ENCODE results near the gene ATP8A2.

ATP8A2 gene

GRCh38 chr13:25689539-25689938 lies 317.8 kb downstream of the ATP8A2 start:
- ATAC-seq = no peak

DNA sequence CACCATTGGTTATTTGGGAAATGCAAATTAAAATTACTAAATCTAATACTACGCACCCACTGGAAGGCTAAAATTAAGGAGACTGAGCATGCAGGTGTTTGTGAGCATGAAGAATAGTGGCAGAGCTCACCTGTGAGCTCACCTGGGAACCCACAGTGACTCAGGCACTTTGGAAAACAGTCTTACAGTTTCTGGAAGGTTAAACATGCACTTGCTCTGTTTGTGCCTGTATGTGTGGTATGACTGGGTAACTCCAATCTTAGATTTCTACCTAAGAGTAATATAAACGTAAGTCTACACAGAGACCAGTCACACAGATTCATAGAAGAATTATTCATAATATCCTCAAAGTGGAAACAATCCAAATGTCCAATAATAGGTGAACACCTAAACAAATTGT lies 318.8 kb downstream of the ATP8A2 start:
- ATAC-seq = no peak

DNA sequence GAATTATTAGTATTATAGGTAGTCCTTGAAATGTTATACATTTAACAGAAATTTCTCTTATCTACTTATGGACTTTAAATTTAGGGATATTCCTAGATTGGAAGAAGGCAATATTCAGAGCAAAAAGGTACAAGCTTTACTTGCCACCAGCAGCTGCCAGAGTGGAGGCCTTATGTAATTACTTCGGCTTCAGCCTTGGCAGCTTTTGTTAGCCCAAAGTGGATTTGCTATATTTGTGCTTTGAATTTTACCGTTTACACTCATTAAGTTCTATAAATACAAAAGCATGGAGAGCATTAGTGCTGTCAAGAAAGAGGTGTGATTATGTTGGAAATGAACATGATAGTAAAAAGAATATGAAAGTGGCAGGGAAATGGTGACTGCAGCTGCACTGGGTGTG lies 319.9 kb downstream of the ATP8A2 start:
- no peak for ATAC-seq

DNA sequence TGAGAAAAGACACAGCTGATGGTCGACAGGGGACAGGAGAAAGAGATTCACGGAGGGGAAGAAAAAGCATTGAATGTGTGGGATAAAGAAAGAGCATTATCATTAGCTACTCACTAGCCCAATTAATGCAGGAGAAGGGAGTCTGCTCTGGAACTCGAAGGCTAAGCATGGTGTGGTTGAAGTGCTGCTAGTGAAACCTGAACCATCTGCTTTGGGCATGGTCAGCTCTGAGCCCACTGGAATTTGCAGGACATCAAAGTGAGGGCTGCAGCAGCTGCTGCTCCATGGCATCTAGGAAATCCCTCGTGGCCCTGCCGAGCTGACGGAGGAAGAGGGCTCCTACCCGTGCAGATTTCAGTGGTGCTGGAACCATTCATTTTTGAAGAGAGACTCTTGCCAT lies 320.3 kb downstream of the ATP8A2 start:
- no peak for ATAC-seq

DNA sequence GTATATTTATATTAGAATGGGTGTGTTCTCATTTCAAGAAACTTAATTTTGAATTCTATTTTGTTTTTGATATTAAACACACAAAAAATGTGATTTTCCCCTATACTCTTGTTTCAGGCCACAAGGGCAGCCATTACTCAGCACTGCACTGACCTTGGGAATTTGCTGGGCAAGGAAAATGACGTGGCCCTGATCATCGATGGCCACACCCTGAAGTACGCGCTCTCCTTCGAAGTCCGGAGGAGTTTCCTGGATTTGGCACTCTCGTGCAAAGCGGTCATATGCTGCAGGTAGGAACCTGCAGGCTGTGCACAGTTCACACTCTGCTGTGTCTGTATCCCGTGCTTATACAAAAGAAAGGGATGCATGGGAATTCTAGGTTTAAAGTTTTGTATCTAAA lies 327.3 kb downstream of the ATP8A2 start:
- ATAC-seq = no peak

DNA sequence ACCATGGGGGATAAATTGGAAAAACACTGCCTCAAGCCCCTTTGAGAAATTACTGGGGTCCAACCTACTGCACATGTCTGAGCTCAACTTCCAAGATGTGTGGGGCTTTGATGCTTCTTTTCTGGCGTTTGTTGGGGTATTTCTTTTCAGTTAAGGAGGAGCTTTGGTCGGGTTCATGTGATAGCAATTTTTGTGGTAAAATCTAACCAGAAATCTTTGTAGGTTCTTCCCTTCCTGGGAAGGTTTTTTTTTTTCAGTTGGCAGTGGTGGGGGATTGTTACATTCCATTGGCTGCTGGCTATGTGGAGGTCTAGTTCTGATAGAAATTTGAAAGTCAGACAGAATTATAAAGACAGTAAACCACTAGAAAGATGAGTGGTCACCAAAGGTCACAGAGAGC lies 327.8 kb downstream of the ATP8A2 start:
- no peak for ATAC-seq

GRCh38 chr13:25701304-25701703 lies 329.5 kb downstream of the ATP8A2 start:
- ATAC-seq = no peak

GRCh38 chr13:25702386-25702785 lies 330.6 kb downstream of the ATP8A2 start:
- no peak for ATAC-seq

DNA sequence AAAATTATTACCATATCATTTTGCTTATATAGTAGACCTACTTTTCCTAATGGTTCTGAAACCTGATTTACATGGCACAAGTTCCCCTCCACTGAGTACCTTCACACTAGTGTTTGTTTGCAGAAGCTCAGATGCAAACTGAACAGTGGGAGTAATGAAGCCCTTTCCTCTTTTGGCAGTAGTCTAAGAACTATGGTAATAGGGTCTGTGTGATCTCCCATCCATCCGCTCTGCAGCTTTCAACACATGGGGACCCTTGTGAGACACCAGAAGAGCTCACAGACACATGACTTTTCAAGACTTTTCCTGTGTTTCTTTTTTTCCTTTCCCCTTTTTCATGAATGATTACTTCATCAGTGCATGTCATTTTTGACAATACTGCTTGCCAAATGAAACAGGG lies 336.0 kb downstream of the ATP8A2 start:
- no peak for ATAC-seq

DNA sequence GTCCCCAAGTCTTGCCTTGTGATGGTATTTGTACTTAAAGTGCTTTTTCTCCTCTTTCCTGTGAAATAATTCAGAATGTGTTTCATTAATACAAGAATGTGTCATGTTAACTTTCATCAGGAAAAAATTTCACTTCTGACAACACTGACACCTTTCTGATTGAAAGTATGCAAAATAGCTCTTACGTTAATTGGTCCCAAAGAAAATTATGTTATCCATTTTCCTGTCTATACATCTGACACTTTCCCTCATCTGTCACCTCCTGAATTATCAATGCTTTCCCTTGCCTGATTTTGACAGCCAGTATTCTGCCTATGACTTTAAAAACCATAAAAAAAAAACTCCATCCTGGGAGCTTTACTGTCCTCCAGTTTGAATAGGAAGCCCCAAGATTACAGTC lies 336.5 kb downstream of the ATP8A2 start:
- ATAC-seq = no peak

DNA sequence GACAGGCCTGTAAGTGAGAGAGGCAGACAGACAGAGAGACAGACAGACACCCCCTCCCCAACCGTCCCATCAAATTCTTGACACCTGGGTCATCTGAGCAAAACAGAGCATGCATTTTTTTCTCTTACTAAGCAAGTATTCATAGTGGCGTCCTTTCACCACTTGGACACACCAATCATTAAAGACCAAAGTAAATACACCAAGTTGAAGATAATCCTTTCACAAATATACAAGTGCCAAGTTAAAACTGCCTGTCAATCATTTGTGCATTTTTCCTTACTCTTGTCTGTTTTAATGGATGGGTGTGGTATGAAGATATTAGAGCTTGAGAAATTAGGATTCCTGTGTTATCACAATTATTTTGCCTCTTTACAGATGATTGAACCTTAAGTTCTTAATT lies 337.3 kb downstream of the ATP8A2 start:
- ATAC-seq = no peak

GRCh38 chr13:25715760-25716159 lies 344.0 kb downstream of the ATP8A2 start:
- ATAC-seq = no peak

GRCh38 chr13:25717666-25718197 lies 346.0 kb downstream of the ATP8A2 start:
- no peak for ATAC-seq

GRCh38 chr13:25719666-25720065 lies 347.9 kb downstream of the ATP8A2 start:
- ATAC-seq = no peak

GRCh38 chr13:25722893-25723292 lies 351.1 kb downstream of the ATP8A2 start:
- no peak for ATAC-seq

GRCh38 chr13:25725104-25725503 lies 353.3 kb downstream of the ATP8A2 start:
- no peak for ATAC-seq

- no peak for ATAC-seq
Measured at GRCh38 chr13:25727250-25727649, 355.5 kb downstream of the ATP8A2 start.

- ATAC-seq = no peak
Measured at GRCh38 chr13:25727810-25728209, 356.0 kb downstream of the ATP8A2 start.

DNA sequence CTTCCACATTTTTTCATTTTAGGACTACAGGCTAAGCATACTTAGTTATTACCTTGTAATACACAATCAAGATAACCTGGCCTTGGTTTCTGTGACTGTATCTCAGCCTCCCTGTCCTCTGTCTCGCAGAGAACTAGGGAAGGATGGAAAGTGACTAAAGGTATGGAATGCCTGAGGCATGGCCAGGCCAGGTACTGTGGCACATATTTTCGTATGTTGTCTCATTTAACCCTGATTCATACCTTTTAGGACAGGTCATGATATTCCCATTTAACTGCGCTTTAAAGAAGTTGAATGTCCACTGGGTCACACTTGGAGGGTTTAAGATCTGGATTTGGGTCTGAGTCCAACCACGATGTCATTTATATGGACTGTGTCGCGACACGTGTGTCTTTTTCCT lies 357.4 kb downstream of the ATP8A2 start:
- ATAC-seq = no peak

DNA sequence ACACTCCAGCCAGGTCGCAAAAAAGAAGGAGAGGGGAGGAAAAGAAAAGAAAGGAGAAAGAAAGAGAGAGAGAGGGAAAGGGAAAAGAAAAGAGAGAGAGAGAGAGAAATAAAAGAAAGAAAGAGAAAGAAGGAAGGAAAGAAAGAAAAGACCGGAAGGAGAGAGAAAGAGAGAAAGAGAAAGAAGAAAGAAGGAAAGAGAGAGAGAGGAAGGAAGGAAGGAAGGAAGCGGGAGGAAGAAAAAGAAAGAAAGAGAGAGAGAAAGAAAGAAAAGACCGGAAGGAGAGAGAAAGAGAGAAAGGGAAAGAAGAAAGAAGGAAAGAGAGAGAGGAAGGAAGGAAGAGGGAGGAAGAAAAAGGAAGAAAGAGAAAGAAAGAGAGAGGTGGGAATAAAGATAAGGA lies 359.3 kb downstream of the ATP8A2 start:
- ATAC-seq = no peak

DNA sequence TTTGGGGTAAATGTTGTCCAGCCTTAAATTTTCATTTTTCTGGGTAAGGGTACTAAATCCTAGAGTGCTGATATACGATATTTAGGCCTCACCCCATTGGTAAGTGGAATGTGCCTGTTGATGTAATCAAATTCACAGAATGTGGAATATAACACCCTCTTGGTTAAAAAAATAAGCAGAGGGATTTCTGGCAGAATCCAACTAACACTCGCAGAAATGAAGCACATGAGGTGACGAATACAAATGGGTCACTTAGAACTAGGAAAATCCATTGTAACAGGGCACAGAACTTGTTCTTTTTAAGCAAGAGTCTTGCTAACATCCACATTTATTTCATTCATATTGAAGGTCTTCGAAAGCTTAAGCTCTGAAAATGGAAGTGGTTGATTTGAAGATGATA lies 359.8 kb downstream of the ATP8A2 start:
- no peak for ATAC-seq

DNA sequence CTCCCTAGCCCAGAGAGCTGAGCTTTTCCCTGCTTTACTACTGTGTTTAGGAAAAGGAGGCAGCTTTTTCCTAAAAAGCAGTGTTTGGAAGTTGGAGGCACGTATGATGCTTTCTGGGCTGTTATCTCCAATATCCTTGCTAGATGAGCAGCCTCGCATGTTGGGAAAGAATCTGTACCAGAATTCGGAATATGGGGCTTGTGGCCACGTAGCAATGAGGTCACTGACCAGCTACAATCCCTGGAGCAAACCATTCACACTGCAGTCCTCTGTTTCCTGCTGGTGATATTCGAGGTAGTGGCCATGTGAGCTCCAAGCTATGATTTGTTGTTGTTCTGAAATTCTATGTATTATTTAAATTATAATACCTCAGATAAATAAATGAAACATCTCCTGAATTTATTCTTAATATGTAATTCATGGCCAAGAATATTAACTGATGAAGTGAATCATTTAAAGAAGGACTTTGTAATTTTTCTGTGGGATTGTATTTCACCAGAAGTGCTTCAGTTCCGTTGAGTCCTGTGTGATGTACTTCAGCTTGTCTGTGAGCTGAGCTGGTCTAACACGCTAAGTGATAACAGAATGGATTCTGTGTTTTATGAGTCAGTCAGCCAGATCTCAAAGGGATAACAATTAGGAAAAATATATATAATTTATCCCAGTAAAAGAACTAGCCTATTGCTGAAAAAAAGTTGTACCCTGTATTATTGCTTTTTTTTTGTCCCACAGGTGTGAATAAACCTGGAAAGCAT lies 360.5 kb downstream of the ATP8A2 start:
- ATAC-seq = no peak

DNA sequence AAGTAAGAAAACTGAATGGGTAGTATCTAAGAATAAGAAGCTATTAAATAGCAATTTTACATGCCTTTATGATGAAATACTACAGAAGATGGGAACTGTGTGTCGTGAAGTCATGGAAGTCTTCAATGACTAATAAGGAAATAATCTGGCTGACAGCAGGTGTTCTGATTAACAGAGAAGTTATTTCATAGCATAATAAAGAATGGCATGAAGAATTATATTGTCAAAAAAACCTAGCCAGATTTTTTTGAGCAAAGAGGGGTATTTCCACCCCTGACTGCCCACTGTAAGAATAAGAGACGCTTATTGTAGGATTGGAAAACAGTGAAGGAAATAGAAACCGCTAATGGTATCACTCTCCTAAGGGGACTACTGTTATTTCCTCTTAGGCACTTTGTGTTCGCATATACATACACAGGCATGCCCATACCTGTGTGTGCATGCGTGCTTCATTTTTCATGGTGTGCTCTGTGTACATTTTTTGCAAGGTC lies 361.3 kb downstream of the ATP8A2 start:
- no peak for ATAC-seq

GRCh38 chr13:25733696-25734435 lies 362.1 kb downstream of the ATP8A2 start:
- ATAC-seq = no peak
